C4-2B (cell line): Measurements from ENCODE around the gene STX18.
A peak's percentile ranks its signal among the peaks of the same experiment; 100 is the strongest.

Source experiments
- H3K27ac ChIP-seq: fragments of 450-650 bp; 2 replicates; pipeline ENCODE4 v1.5.1; 2017
- ZFX ChIP-seq: fragments of 450-650 bp; IDR thresholded peaks from 2 replicates; pipeline ENCODE4 v1.6.1; 2017
- TF ChIP-seq, protein P1 (sequence below): fragments of 450-650 bp; conservative IDR thresholded peaks from 2 replicates; pipeline ENCODE4 v1.5.1; 2017; ENCODE audit warnings: mild to moderate bottlenecking

STX18 gene

GRCh38 chr4:4494882-4495281, 47.0 kb downstream of the STX18 start:
- no peak for TF ChIP-seq ZFX
- TF ChIP-seq, protein P1, sequence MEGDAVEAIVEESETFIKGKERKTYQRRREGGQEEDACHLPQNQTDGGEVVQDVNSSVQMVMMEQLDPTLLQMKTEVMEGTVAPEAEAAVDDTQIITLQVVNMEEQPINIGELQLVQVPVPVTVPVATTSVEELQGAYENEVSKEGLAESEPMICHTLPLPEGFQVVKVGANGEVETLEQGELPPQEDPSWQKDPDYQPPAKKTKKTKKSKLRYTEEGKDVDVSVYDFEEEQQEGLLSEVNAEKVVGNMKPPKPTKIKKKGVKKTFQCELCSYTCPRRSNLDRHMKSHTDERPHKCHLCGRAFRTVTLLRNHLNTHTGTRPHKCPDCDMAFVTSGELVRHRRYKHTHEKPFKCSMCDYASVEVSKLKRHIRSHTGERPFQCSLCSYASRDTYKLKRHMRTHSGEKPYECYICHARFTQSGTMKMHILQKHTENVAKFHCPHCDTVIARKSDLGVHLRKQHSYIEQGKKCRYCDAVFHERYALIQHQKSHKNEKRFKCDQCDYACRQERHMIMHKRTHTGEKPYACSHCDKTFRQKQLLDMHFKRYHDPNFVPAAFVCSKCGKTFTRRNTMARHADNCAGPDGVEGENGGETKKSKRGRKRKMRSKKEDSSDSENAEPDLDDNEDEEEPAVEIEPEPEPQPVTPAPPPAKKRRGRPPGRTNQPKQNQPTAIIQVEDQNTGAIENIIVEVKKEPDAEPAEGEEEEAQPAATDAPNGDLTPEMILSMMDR, result no peak
- no peak overlapping the region for H3K27ac ChIP-seq

DNA sequence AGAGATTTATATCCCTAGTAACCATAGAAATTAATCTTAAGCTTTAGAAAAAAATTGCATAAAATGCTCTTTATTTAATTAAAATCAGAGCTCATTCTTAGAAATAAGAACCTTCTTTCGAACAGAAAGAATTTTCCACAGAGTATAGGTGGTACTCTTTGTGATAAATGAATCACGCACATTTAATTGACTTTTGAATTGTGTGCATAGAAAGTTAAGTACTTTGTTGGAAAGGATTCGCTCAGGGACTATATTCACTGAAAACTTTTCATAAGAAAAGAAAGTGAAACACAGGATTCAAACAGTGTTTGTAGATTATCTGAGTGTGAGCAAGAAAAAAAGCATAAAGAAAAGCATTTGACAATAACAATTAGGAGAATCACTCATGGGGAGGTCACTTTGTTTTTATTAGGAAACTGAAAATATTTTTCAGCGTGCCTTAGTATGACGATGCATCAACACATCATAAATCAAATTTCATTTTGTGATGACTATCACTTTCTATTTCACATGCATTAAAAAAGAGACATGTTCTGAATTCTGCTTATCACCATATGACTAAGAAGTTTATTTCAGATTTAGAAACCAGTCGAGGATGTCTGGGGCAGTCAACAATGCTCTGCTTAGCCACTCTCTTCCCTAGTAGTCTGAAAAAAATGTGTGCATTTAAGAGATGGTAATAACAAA, 49.5 kb downstream of the STX18 start:
- no peak overlapping the region for H3K27ac ChIP-seq
- TF ChIP-seq, protein P1, result no peak
- TF ChIP-seq ZFX, result no peak

DNA sequence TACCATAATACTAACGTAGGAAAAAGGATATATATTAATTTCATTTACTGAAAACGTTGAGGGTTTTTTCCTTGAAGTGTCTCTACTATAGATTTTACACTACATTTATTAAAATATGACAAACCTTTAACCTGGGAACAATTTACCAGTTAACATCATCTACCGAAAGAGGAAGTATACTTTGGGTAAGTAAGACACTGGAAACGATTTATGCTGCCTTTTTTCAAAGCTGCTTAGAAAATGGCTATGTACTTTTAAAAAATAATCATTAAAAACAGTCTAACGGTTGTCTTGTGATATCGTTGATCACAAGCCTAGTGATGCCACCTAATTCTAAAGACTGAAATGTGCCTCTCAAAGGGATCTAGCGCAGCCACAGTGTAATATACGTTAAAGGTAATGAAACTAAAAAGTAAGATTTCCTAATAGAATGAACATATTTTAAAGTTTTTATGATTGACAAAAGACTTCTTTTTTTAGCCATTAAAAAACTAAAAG, 50.4 kb downstream of the STX18 start:
- H3K27ac ChIP-seq, result no peak overlapping the region
- TF ChIP-seq ZFX, result no peak
- TF ChIP-seq, protein P1, result no peak

DNA sequence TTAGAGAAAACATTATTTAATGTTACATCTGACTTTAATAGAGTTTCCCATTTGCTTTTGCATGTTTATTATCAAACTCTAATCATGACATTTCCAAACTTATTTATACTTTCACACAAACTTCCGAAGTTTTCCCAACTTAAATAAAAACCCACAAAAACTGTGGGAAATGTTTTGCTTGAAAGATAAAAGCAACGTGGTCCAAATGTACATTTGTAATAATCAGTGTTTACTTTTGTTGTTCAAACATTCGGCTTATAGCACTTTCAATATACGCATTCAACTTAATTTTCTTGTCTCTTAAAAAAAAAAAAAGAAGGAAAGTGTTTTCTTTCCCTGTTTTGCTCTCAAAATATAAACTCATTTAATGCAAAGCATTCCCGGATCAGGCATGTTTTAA, 51.0 kb downstream of the STX18 start:
- TF ChIP-seq, protein P1, result no peak
- no peak for TF ChIP-seq ZFX
- H3K27ac ChIP-seq, result no peak overlapping the region

DNA sequence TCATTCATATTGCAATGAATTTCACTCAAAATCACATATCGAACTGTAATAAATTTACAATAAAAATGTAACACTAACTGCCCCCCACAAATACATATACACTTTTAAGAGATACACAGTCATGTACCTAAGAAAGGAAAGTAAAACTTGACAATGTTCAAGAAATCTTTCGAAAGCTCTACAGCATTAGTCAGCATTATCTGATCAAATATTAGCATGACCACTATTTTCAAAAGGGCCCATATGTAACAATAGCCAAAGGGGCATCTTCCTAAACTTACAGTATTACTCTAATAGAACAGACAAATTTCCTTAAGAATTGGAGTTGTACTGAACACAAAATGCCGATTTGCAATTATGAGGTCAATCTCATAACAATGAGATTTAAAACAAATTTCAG, 51.8 kb downstream of the STX18 start:
- TF ChIP-seq ZFX, result no peak
- TF ChIP-seq, protein P1, result no peak
- no peak overlapping the region for H3K27ac ChIP-seq

DNA sequence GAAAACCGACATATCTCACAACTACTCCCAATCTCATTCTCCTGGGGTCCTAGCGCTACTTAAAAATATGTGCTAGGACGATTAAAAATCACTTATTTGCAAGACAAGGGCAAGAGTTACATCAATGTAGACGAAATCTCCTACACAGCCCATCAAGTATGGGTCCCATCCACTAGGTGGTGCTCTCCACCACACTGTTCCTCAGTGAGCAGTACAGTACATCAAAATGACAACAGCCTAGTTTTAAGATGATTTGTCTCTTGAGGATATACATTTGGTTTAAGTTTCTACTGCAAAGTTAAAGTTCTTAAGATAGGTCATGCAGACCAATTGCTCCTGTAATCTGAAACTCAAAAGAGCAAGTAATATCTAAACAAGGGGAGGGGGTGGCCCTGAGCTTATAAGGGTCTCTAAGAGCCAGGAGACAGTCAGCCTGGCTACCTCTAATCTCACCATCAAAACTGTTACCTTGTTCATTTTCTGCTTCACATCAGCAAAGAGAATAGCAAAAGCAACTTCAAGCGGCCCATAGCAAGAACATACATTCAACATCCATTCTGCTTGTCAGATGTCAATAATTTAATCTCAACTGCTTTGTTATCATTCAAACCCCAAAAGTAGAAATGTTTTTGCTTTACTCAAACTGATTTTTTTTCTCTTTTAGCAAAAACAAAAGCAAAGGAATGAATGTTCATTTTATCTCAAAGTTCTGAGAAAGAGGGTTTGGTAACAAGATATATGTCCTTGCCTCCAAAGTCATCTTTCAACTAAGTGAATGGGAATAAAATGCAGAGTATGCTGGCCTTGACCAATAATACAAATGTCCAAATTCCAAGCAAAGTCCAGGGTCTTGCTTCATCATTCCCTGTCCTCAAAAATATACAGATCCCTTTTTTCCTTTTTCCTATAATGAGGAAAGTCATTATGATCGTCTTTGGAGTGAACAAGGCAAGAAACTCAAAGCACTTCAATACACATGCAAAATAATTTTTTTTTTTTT, 53.1 kb downstream of the STX18 start:
- H3K27ac ChIP-seq, result no peak overlapping the region
- TF ChIP-seq, protein P1, result peak; percentile 93
- no peak for TF ChIP-seq ZFX

DNA sequence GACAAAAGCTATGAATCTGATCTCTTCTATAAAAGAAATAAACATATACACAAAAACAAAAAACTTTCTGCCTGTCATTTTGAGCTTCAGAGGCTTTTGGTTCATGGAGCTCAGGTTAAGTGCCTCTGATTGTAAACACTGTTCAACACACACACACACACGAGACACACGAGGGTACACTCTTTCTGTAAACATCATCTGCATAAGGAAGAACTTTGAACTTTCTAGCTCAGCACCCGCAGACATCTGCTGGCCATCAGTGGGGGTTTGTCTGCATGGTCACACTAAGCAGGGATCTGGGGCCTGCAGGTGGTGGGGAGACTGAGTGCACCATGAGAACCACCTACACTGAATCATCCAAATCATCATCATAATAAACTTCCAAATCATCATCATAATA, 54.9 kb downstream of the STX18 start:
- TF ChIP-seq ZFX, result no peak
- TF ChIP-seq, protein P1, result no peak
- no peak overlapping the region for H3K27ac ChIP-seq
